ENCODE results near the gene AUTS2.

The AUTS2 gene

GRCh38 chr7:69633122-69633831 is 35.0 kb downstream of the AUTS2 start:
- POLR2A ChIA-PET: no interaction called here
- TF ChIP-seq GFI1B (tag by site-specific recombination; IDR thresholded peaks at IDR 0.05) (peak; percentile 78), ZNF664 (tag by site-specific recombination; IDR thresholded peaks at IDR 0.05) (peak; percentile 97), ZNF132 (tag by site-specific recombination; IDR thresholded peaks at IDR 0.05; ENCODE audit: borderline replicate concordance) (no peak), ZFP69B (tag by site-specific recombination; IDR thresholded peaks at IDR 0.05) (no peak), ZNF707 (tag by site-specific recombination; IDR thresholded peaks at IDR 0.05) (no peak), ZNF530 (tag by site-specific recombination; IDR thresholded peaks at IDR 0.05; ENCODE audit: low read depth) (no peak), ZNF571 (tag by site-specific recombination; IDR thresholded peaks at IDR 0.05) (no peak), ZNF24 (tag by site-specific recombination; IDR thresholded peaks at IDR 0.05) (no peak), ZNF843 (tag by site-specific recombination; IDR thresholded peaks at IDR 0.05) (peak; percentile 51; the same call in 1 of the 2 replicates), ZNF658 (tag by site-specific recombination; IDR thresholded peaks at IDR 0.05) (no peak), WT1 (tag by site-specific recombination; IDR thresholded peaks at IDR 0.05) (peak; percentile 24; the same call in 1 of the 2 replicates), GLIS2 (tag by site-specific recombination; IDR thresholded peaks at IDR 0.05) (no peak), ZNF10 (tag by site-specific recombination; IDR thresholded peaks at IDR 0.05) (0 out of 2 replicates have a peak, but pooled peaks have one; percentile 39), ZBTB17 (tag by site-specific recombination; IDR thresholded peaks at IDR 0.05) (peak; percentile 16; the same call in 1 of the 2 replicates), ZBTB6 (tag by site-specific recombination; IDR thresholded peaks at IDR 0.05) (no peak), KLF10 (tag by site-specific recombination; IDR thresholded peaks at IDR 0.05) (peak; percentile 75), ZNF398 (tag by site-specific recombination; IDR thresholded peaks at IDR 0.05) (peak; percentile 40; the same call in 1 of the 2 replicates), REST (tag by site-specific recombination; IDR thresholded peaks at IDR 0.05) (no peak), ZFHX2 (tag by site-specific recombination; conservative IDR thresholded peaks at IDR 0.05) (peak; percentile 84), ZNF292 (tag by site-specific recombination; IDR thresholded peaks at IDR 0.05; ENCODE audit: borderline replicate concordance, low read depth) (no peak), GLIS1 (tag by site-specific recombination; IDR thresholded peaks at IDR 0.05) (peak; percentile 36), ZBTB8A (tag by site-specific recombination; IDR thresholded peaks at IDR 0.05) (no peak), ZBTB20 (tag by site-specific recombination; IDR thresholded peaks at IDR 0.05) (no peak), ZNF76 (tag by site-specific recombination; IDR thresholded peaks at IDR 0.05; ENCODE audit: borderline replicate concordance, low read depth) (no peak), ZNF404 (tag by site-specific recombination; IDR thresholded peaks at IDR 0.05) (no peak), PRDM4 (tag by site-specific recombination; IDR thresholded peaks at IDR 0.05) (peak; percentile 60; the same call in 1 of the 2 replicates), ZNF26 (tag by site-specific recombination; IDR thresholded peaks at IDR 0.05) (no peak)

More at GRCh38 chr7:69633122-69633831, 35.0 kb downstream of the AUTS2 start:
- no peaks in the 10 kb centered on the region for H3K36me3 ChIP-seq (ENCODE audit: control insufficient read depth in 2 of 2, insufficient read depth in 1 of 2, low read length in 2 of 2)
- peaks cover 41% of the 10 kb centered on the region for H3K4me1 ChIP-seq (ENCODE audit: control insufficient read depth, insufficient read depth, low read length)
- no peak overlapping the region for H3K4me3 ChIP-seq (ENCODE audit: low read depth, low read length)
- no peak overlapping the region for H3K27ac ChIP-seq (ENCODE audit: extremely low read depth, low read depth, low read length)
- H3K9me3 ChIP-seq (ENCODE audit: control insufficient read depth, insufficient read depth, low read depth, low read length): no peaks in the 10 kb centered on the region
- CTCF ChIA-PET: interaction anchor here (1.3 kb wide), 1 partner anchor 11 kb away, joined by 3 read pairs; no protein-coding TSS in a partner anchor
